Measurements from ENCODE around the gene PRG3. TPM values are rescaled to one million over a fixed set of nuclear protein-coding genes. Genes with fewer than 3 reads are reported as not detected.
"Not testable (repeated sequence)": the region's sequence is repeated elsewhere in the genome, so short reads cannot be mapped to it uniquely, and the experiment has no call there.

PRG3 gene
- total RNA-seq, 1 donor from 2014 or later: not detected

- intact Hi-C loops (cut with DNase I): loop anchor here (5.0 kb wide), 1 partner anchor 308 kb away; the partner anchor contains the start of gene YPEL4
- Histone ChIP-seq H3K9me3 (no peaks in the 10 kb centered on the region), H3K4me3 (no peak overlapping the region), H3K36me3 (no peaks in the 10 kb centered on the region), H3K27ac (no peak overlapping the region), H3K4me1 (peaks cover 5 to 10% of the 10 kb centered on the region in 2 donors), H3K27me3 (no peaks in the 10 kb centered on the region)
- no peak for TF ChIP-seq CTCF (IDR thresholded peaks at IDR 0.05)
- no peak for DNase-seq (ENCODE audit: low spot score in 2 of 2)
Observed at GRCh38 chr11:57339328-57339727, 41.6 kb downstream of the PRG3 start.

DNA sequence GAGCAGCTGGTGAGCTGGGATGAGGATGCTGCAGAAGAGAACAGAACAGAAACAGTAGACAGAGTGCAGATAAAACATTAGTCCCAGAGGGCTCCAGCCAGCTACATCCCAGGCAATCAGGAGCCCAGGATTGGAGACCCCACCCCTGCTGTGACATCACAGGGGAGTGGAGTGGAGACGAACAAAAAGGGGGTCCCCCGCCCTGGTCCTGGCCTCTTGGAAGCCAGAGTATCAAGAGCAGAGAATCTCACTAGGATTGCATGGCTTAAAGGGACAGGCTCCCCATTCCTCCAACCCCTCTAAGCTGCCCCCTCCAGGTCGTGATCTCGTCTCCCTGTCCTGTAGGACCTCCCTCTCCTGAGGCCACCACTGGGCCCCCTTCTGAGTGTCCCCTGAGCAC lies 42.8 kb downstream of the PRG3 start, which contains the start of gene P2RX3:
P2RX3 (plus strand) TSS at position 211 of the 400 bp plus-strand sequence. CDS start 199 bp downstream, outside the sequence.
- TF ChIP-seq CTCF (IDR thresholded peaks at IDR 0.05): no peak
- Histone ChIP-seq H3K9me3 (no peaks in the 10 kb centered on the region), H3K27me3 (no peaks in the 10 kb centered on the region), H3K27ac (no peak within 1 kb of the TSS), H3K4me3 (no peak within 1 kb of the TSS), H3K4me1 (peaks cover 5 to 12% of the 10 kb centered on the region in 2 donors), H3K36me3 (peaks cover 0 to 3% of the 10 kb centered on the region in 2 donors)
- intact Hi-C loops (cut with DNase I): loop anchor here (5.0 kb wide), 1 partner anchor 309 kb away; the partner anchor contains the start of gene YPEL4
- no peak for DNase-seq (ENCODE audit: low spot score in 2 of 2)

- peaks cover 5 to 12% of the 10 kb centered on the region in 2 donors for H3K4me1 ChIP-seq
- not testable (repeated sequence) for H3K27me3 ChIP-seq; H3K4me3 ChIP-seq; H3K27ac ChIP-seq; H3K9me3 ChIP-seq; DNase-seq (ENCODE audit: low spot score in 2 of 2)
- peaks cover 7 to 16% of the 10 kb centered on the region in 2 donors for H3K36me3 ChIP-seq
- intact Hi-C loops (cut with DNase I): loop anchor here (5.0 kb wide), 1 partner anchor 310 kb away; the partner anchor contains the start of gene YPEL4
Observed at GRCh38 chr11:57336856-57337255, 44.1 kb downstream of the PRG3 start.

DNA sequence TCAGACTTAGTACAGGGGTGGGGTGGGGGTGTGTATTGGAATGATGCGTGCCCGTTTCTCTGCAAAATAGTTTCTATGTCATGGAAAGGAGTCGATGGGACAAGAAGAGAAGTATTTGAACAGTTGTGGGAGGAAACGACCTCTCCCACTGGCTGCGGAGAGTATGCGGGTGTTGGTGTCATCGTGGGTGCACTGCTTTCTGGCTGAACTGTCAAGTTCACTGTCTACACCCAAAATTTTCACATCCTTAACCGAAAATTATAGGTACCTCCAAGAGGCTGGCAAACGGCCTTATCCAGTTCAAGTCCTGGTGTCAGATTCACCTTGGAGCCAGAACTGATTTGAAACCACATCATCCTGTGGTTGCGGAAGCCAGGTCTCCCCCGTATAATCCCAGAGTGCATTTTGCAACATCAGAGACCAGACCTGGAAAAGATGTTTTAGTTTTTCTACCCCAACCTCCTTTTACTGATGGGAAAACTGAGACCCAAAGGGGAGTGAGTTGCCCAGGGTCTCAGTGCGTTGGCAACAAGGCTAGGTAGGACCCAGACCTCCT lies 44.8 kb downstream of the PRG3 start:
- Histone ChIP-seq H3K9me3 (no peaks in the 10 kb centered on the region), H3K36me3 (peaks cover 11 to 23% of the 10 kb centered on the region in 2 donors), H3K4me1 (peaks cover 5 to 12% of the 10 kb centered on the region in 2 donors), H3K27ac (peak overlapping the region; percentile 95 to 97), H3K4me3 (peak overlapping the region; percentile 88 to 94), H3K27me3 (no peaks in the 10 kb centered on the region)
- DNase-seq (ENCODE audit: low spot score in 2 of 2): no peak
- no peak for TF ChIP-seq CTCF (IDR thresholded peaks at IDR 0.05)
- intact Hi-C loops (cut with DNase I): loop anchor here (5.0 kb wide), 1 partner anchor 311 kb away; the partner anchor contains the start of gene YPEL4

DNA sequence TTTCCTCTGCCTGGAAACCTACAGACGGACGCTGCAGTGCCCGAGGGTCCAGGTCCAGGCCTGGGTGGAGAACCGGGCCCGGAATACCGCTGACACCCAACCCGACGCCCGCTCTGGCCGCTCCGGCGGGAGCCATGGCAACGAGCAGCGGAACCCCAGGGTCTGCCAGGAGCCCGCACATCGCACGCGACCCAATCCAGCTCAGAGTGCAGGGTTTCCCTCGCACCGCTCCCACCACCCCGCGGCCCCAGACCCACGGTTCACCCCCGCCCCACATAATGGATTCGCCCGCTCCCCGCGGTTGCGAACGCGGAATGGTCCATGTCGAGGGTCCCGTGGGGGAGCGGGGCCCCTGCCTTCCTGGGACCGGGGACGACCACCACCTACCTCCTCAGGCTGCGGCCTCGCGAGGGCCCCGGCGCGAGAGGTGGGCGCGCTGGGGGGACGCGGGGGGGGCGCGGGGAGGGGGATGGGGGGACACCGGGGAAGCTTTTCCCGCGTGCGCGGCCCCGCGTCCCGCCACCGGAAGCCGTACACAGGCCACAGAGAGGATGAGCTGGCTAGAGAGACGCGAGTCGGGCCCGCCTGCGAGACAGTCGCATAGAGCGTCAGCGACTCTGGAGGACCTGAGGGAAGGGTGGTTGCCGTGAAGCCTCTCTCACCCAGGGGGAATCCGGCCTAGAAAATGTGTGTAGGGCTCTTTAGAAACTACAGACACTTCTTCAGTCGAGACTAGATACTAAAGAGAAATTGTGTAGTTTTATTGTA lies 45.4 kb downstream of the PRG3 start, which contains the start of gene SSRP1:
SSRP1 (minus strand) TSS at position 550 of the 768 bp plus-strand sequence. CDS start 771 bp downstream, outside the sequence.
- Histone ChIP-seq H3K9me3 (no peaks in the 10 kb centered on the region), H3K4me3 (peak within 1 kb of the TSS; percentile 88 to 94), H3K27ac (peak within 1 kb of the TSS; percentile 95 to 97), H3K4me1 (peaks cover 5 to 12% of the 10 kb centered on the region in 2 donors), H3K36me3 (peaks cover 16 to 29% of the 10 kb centered on the region in 2 donors), H3K27me3 (no peaks in the 10 kb centered on the region)
- DNase-seq (ENCODE audit: low spot score in 2 of 2): peak in 1 of 2 donors; percentile 93
- intact Hi-C loops (cut with DNase I): loop anchor here (1.0 to 5.0 kb wide), 2 partner anchors 10 to 312 kb away; partner anchors contain the start of gene YPEL4
- no peak for TF ChIP-seq CTCF (IDR thresholded peaks at IDR 0.05)

- no peak for DNase-seq (ENCODE audit: low spot score in 2 of 2)
- intact Hi-C loops (cut with DNase I): loop anchor here (1.0 to 5.0 kb wide), 2 partner anchors 10 to 312 kb away; partner anchors contain the start of gene YPEL4
- H3K9me3 ChIP-seq: no peaks in the 10 kb centered on the region
- no peaks in the 10 kb centered on the region for H3K27me3 ChIP-seq
- H3K36me3 ChIP-seq: peaks cover 21 to 35% of the 10 kb centered on the region in 2 donors
- H3K4me3 ChIP-seq: peak overlapping the region; percentile 88 to 94
- peaks cover 5 to 12% of the 10 kb centered on the region in 2 donors for H3K4me1 ChIP-seq
- no peak for TF ChIP-seq CTCF (IDR thresholded peaks at IDR 0.05)
- H3K27ac ChIP-seq: peak overlapping the region; percentile 95 to 97
Observed at GRCh38 chr11:57335023-57335342, 46.0 kb downstream of the PRG3 start.
